ENCODE data around the gene CDH16. TPM values are rescaled to one million over a fixed set of nuclear protein-coding genes. Genes with fewer than 3 reads are reported as not detected.

The CDH16 gene
- total RNA-seq, 1 donor from 2014 or later = not detected

DNA sequence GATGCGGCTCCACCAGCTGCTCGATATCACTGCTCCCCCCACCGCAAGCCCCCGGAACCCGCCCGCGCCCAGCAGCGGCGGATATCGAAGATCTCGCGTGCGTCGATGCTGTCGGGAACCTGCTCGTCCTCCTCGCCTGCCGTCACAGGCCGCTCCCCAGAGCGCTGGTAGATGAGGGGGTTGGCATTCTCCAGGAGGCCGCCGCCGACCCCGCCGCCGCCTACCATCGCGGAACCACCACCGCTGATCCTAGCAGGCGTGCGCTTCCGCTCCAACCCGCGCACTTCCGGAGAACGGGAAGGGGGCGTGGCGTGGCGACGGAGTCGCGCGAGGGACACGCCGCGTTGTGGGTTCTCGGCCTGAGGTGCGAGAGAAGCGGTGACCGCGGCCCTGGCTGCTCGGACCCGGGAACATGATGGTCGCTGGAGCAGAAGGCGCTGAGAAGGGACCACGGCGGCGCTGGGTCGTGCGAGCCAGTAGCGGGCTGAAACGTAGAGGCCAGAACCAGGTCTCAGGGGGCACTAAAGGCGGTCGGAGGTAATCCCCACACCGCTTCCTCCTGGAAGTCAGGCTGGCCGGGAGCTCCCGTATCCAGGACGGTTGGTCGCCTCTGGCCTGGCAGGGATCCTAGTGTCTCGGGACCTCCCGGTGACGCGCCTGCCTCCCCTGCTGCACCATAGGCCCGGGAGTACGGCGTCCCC lies 15.6 kb upstream of the CDH16 start, which contains the start of gene CIAO2B:
CIAO2B (minus strand) TSS at position 265 of the 701 bp plus-strand sequence; CDS start at position 227, 38 bp downstream.
- H3K27ac ChIP-seq = peak within 1 kb of the TSS; percentile 90 to 95
- H3K27me3 ChIP-seq = no peaks in the 10 kb centered on the region
- peaks cover 3 to 17% of the 10 kb centered on the region in 2 donors for H3K36me3 ChIP-seq
- TF ChIP-seq, protein P1, sequence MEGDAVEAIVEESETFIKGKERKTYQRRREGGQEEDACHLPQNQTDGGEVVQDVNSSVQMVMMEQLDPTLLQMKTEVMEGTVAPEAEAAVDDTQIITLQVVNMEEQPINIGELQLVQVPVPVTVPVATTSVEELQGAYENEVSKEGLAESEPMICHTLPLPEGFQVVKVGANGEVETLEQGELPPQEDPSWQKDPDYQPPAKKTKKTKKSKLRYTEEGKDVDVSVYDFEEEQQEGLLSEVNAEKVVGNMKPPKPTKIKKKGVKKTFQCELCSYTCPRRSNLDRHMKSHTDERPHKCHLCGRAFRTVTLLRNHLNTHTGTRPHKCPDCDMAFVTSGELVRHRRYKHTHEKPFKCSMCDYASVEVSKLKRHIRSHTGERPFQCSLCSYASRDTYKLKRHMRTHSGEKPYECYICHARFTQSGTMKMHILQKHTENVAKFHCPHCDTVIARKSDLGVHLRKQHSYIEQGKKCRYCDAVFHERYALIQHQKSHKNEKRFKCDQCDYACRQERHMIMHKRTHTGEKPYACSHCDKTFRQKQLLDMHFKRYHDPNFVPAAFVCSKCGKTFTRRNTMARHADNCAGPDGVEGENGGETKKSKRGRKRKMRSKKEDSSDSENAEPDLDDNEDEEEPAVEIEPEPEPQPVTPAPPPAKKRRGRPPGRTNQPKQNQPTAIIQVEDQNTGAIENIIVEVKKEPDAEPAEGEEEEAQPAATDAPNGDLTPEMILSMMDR (IDR thresholded peaks at IDR 0.05) = no peak
- peak within 1 kb of the TSS; percentile 87 to 94 for H3K4me3 ChIP-seq
- peak; percentile 60 to 95 for DNase-seq (ENCODE audit: low spot score in 2 of 2)
- peaks cover 17 to 24% of the 10 kb centered on the region in 2 donors for H3K4me1 ChIP-seq
- H3K9me3 ChIP-seq = no peaks in the 10 kb centered on the region
- intact Hi-C loops (cut with DNase I) = loop anchor here (1.0 kb wide), 1 partner anchor 9 kb away; the partner anchor contains the start of gene RRAD

DNA sequence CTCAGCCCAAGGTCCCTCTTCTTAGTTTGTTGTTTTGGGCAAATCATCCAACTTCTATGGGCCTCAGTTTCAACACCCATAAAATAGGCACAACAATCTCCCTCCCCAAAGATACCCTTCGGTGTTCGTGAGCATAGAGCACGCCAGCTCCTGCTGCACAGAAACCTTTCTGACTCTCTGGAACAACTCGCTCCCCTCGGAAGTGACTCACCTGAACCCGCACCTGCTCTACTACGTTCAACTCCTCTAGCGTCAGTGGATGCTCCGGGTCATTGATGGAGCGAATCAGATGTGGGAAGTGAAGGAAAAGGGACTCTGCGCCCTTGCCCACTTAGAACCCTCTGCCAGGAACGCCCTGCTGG lies 15.1 kb upstream of the CDH16 start:
- Histone ChIP-seq H3K27ac (peak overlapping the region; percentile 90 to 95), H3K4me3 (peak overlapping the region; percentile 87 to 94), H3K9me3 (no peaks in the 10 kb centered on the region), H3K27me3 (no peaks in the 10 kb centered on the region), H3K36me3 (peaks cover 0 to 11% of the 10 kb centered on the region in 2 donors), H3K4me1 (peaks cover 17 to 24% of the 10 kb centered on the region in 2 donors)
- intact Hi-C loops (cut with DNase I) = loop anchor here (1.0 kb wide), 1 partner anchor 8 kb away; the partner anchor contains the start of gene RRAD
- no peak for DNase-seq (ENCODE audit: low spot score in 2 of 2)
- TF ChIP-seq, protein P1 (IDR thresholded peaks at IDR 0.05) = no peak

DNA sequence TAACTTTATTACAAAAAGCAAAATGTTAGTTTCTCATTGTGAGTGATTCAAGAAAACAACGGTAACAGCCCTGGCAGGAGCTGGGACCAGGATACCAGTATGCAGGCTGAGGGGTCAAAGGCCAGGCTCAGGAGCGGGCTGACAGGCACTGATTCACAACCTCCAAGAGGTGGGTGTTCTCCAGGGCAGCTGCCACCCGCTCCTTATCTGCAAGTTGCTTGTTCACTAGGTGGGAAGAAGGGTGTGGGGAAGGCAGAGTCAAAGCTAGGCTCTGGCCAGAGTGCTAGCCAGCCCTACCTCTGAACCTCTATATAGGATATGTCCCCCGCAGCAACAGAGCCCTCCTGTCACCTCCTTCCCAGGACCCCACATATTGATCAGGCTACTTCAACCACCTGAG lies 13.4 kb upstream of the CDH16 start:
- TF ChIP-seq, protein P1 (IDR thresholded peaks at IDR 0.05) = no peak
- Histone ChIP-seq H3K4me3 (no peak overlapping the region), H3K4me1 (peaks cover 21 to 38% of the 10 kb centered on the region in 2 donors), H3K36me3 (peaks cover 0 to 5% of the 10 kb centered on the region in 2 donors), H3K9me3 (no peaks in the 10 kb centered on the region), H3K27ac (no peak overlapping the region), H3K27me3 (no peaks in the 10 kb centered on the region)
- intact Hi-C loops (cut with DNase I) = no loop called here
- DNase-seq (ENCODE audit: low spot score in 2 of 2) = no peak

DNA sequence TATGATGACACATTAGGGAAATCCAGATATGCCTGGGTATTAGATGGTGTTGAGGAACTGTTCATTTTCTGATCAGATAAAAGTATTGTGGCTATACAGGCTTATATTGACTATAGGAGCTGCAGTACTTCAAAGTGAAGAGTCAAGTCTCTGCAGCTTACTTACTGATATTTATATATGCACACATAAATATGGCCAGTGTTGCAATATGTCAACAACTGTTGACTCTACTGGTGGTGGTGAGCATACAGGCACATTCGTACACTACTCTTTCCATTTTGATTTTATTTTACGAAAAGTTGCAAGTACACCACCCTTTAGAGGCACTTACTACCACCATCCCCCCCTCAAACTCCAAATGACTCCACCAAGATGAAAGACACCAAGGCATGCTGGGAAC lies 13.0 kb upstream of the CDH16 start:
- peaks cover 26 to 42% of the 10 kb centered on the region in 2 donors for H3K4me1 ChIP-seq
- intact Hi-C loops (cut with DNase I) = no loop called here
- TF ChIP-seq, protein P1 (IDR thresholded peaks at IDR 0.05) = no peak

DNA sequence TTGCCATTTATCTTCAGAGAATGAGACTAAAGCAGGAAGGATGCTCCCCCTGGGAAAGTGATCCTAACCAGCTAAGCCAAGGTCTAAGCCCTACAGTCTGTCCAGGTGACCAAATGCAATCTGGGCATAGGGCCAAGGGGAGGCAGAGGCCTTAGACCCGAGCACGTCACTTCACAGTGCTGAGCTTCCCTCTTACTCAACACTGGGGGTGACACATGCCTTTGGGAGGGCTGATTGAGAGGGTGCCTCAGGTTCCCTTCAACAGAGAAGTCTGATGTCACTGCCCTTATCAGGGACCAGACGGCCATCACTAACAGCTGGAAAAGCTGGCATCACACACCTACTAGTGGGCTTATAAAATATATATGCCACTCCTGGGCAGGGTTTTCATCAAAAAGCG lies 11.5 kb upstream of the CDH16 start:
- H3K4me3 ChIP-seq = no peak overlapping the region
- peaks cover 0 to 5% of the 10 kb centered on the region in 2 donors for H3K36me3 ChIP-seq
- no peaks in the 10 kb centered on the region for H3K27me3 ChIP-seq
- TF ChIP-seq, protein P1 (IDR thresholded peaks at IDR 0.05) = no peak
- no peak for DNase-seq (ENCODE audit: low spot score in 2 of 2)
- H3K27ac ChIP-seq = no peak overlapping the region
- no peaks in the 10 kb centered on the region for H3K9me3 ChIP-seq
- intact Hi-C loops (cut with DNase I) = no loop called here
- peaks cover 23 to 39% of the 10 kb centered on the region in 2 donors for H3K4me1 ChIP-seq

More for the DNA sequence above, 13.0 kb upstream of the CDH16 start:
- no peak overlapping the region for H3K4me3 ChIP-seq
- H3K9me3 ChIP-seq = no peaks in the 10 kb centered on the region
- no peak for DNase-seq (ENCODE audit: low spot score in 2 of 2)
- H3K27me3 ChIP-seq = no peaks in the 10 kb centered on the region
- H3K36me3 ChIP-seq = peaks cover 0 to 5% of the 10 kb centered on the region in 2 donors
- no peak overlapping the region for H3K27ac ChIP-seq

Data from ascending aorta (tissue), 2 donors.